ENCODE data around the gene TIMM13. TPM values are rescaled to one million over a fixed set of nuclear protein-coding genes. Genes with fewer than 3 reads are reported as not detected.
A peak's percentile ranks its signal among the peaks of the same experiment; 100 is the strongest.

The TIMM13 gene
- total and polyA plus RNA-seq, 2 of the 8 experiments (the other 6 are each of a cell fraction or from before 2014, with no cell fraction given) = 270 to 275 TPM

GRCh38 chr19:2462635-2463421 is 35.4 kb upstream of the TIMM13 start:
- peak; percentile 74 for FAIRE-seq
- Histone ChIP-seq H3K23me2 (ENCODE audit: low read depth, low read length) (peaks cover 2% of the 10 kb centered on the region; the same call in 1 of the 2 replicates), H2BK15ac (ENCODE audit: low read length) (no peak overlapping the region), H3K27me3 (replicated peaks in 1 of 4; ENCODE audit: control insufficient read depth in 3 of 4, extremely low read depth in 1 of 4, insufficient read depth in 3 of 4, low read length in 3 of 4) (no peaks in the 10 kb centered on the region), H2BK20ac (ENCODE audit: low read length) (no peak overlapping the region), H2AK5ac (ENCODE audit: low read depth, low read length) (no peak overlapping the region), H3K23ac (ENCODE audit: insufficient read length) (no peak overlapping the region), H3K9ac (replicated peaks in 1 of 4; ENCODE audit: extremely low read depth in 1 of 4, low read depth in 3 of 4, low read length in 3 of 4) (no peak overlapping the region; a peak in 1 of 7 replicates), H3K14ac (ENCODE audit: insufficient read length) (no peak overlapping the region), H3K36me3 (ENCODE audit: control insufficient read depth in 2 of 4, insufficient read depth in 4 of 4, low read length in 3 of 4) (no peaks in the 10 kb centered on the region), H4K8ac (ENCODE audit: extremely low read depth, insufficient read depth, low read length) (no peak overlapping the region), H4K91ac (replicated peaks; ENCODE audit: insufficient read length, low read length) (peak overlapping the region; percentile 54), H2BK5ac (ENCODE audit: low read depth, low read length) (no peak overlapping the region), H3K18ac (ENCODE audit: extremely low read depth, low read length) (peak overlapping the region; percentile 62; the same call in 1 of the 2 replicates), H3K4me2 (ENCODE audit: insufficient read depth in 1 of 2, low read depth in 2 of 2, low read length in 2 of 2) (peak overlapping the region; percentile 57 to 66), H3K4me3 (ENCODE audit: extremely low read depth in 1 of 4, insufficient read depth in 2 of 4, low read depth in 3 of 4, low read length in 4 of 4) (peak overlapping the region; percentile 37 to 65 (median 60)), H4K20me1 (replicated peaks in 1 of 2; ENCODE audit: control insufficient read depth in 1 of 2, insufficient read depth in 2 of 2, low read length in 2 of 2) (peaks cover 0 to 1% of the 10 kb centered on the region in 2 experiments), H4K5ac (ENCODE audit: insufficient read length, low read depth, low read length) (peak overlapping the region; percentile 66), H3K4ac (replicated peaks; ENCODE audit: insufficient read length, low read depth, low read length) (no peak overlapping the region), H3K56ac (replicated peaks; ENCODE audit: insufficient read length, low read depth, low read length) (peak overlapping the region; percentile 16), H3K79me1 (ENCODE audit: low read depth, low read length) (no peaks in the 10 kb centered on the region), H2BK12ac (ENCODE audit: low read depth, low read length) (peak overlapping the region; percentile 63; the same call in 1 of the 2 replicates), H3K27ac (ENCODE audit: low read depth, low read length) (no peak overlapping the region), H3K4me1 (replicated peaks in 1 of 4; ENCODE audit: control insufficient read depth in 3 of 4, insufficient read depth in 4 of 4, low read length in 3 of 4) (peaks cover 0 to 4% (median 0%) of the 10 kb centered on the region in 4 experiments; a peak in 1 of 7 replicates), H2AFZ (ENCODE audit: low read length) (peak overlapping the region; percentile 54; the same call in 1 of the 2 replicates), H3K9me3 (ENCODE audit: insufficient read depth in 2 of 2, low read depth in 1 of 2, low read length in 1 of 2) (no peaks in the 10 kb centered on the region), H2BK120ac (replicated peaks; ENCODE audit: low read depth, low read length) (no peak overlapping the region), H3K79me2 (ENCODE audit: control insufficient read depth in 1 of 2, insufficient read depth in 2 of 2, low read length in 2 of 2) (no peaks in the 10 kb centered on the region)
- ChIA-PET POLR2A (ENCODE audit: partially characterized antibody) (interaction anchor here (0.5 to 6.7 kb wide), 19 partner anchors 9 to 184 kb away, joined by 3 to 98 read pairs (median 3); partner anchors contain the start of genes GADD45B and TIMM13), CTCF (ENCODE audit: partially characterized antibody) (interaction anchor here (0.6 to 12.9 kb wide), 14 partner anchors 11 to 1303 kb away, joined by 3 to 133 read pairs (median 3); partner anchors contain the start of gene GADD45B)
- DNase-seq (ENCODE audit: low read depth in 1 of 2, low spot score in 2 of 2) = peak; percentile 91 to 93
- 5% methylated on average over 35 of the region's 46 CpGs; no CpG with 5 or more reads in 1 of the 2 experiments for WGBS, 2 experiments (ENCODE audit: extremely low coverage in 1 of 2, insufficient coverage in 1 of 2, insufficient read length in 1 of 2, insufficient replicate concordance in 2 of 2, low coverage in 1 of 2, low lambda C conversion rate in 2 of 2, missing lambda C conversion rate in 1 of 2)
- TF ChIP-seq PHF8 (conservative IDR thresholded peaks at IDR 0.05; ENCODE audit: low read depth, low read length) (0 out of 2 replicates have a peak, but pooled peaks have one; percentile 38), SP1 (IDR thresholded peaks at IDR 0.05; ENCODE audit: low read depth, low read length) (peak; percentile 100), SIN3A (conservative IDR thresholded peaks at IDR 0.05 in 1 of 2, IDR thresholded peaks at IDR 0.05 in 1 of 2; ENCODE audit: low read depth in 1 of 2, low read length in 2 of 2) (peak; percentile 69 to 95; a peak in 3 of 4 replicates), SIRT6 (IDR thresholded peaks at IDR 0.05; ENCODE audit: low read length) (no peak), HDAC2 (IDR thresholded peaks at IDR 0.05; ENCODE audit: borderline replicate concordance in 1 of 2, low read depth in 2 of 2, low read length in 2 of 2) (peak in 1 of 2 experiments; percentile 70; a peak in 2 of 4 replicates), KDM5A (IDR thresholded peaks at IDR 0.05; ENCODE audit: low read length) (no peak), MAX (IDR thresholded peaks at IDR 0.05) (0 out of 2 replicates have a peak, but pooled peaks have one; percentile 35), NANOG (IDR thresholded peaks at IDR 0.05; ENCODE audit: insufficient read depth, low read depth, low read length, poor library complexity, severe bottlenecking) (peak; percentile 30), POLR2AphosphoS5 (IDR thresholded peaks at IDR 0.05; ENCODE audit: low read depth, low read length) (no peak), SUZ12 (IDR thresholded peaks at IDR 0.05; ENCODE audit: low read length) (no peak)

Measured in H1 (cell line).